Dermis lymphatic vessel endothelial cell (primary cell): ENCODE data around the gene FOLR1. TPM values are rescaled to one million over a fixed set of nuclear protein-coding genes. Genes with fewer than 3 reads are reported as not detected.

Experiments used
- total RNA-seq: library from RNA; depleted of rRNA; stranded (reverse); fragments of >200 nt; gene quantifications from 2 replicates; pipeline ENCODE4 v1.2.1, GENCODE V29; 2014

Gene FOLR1
- not detected in 2 replicates for total RNA-seq

DNA sequence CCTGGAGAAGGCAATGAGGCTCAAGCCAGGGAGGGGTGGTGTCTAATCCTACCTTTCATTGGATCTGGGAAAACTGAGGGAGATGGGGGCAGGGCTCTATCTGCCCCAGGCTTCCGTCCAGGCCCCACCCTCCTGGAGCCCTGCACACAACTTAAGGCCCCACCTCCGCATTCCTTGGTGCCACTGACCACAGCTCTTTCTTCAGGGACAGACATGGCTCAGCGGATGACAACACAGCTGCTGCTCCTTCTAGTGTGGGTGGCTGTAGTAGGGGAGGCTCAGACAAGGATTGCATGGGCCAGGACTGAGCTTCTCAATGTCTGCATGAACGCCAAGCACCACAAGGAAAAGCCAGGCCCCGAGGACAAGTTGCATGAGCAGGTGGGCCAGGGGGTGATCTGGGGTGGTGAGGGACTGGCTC, at the start of gene FOLR1:
Gene FOLR1, plus strand, starts transcription at position 180 of the 421 bp plus-strand sequence. Its CDS starts 34 bp downstream, at position 214.

DNA sequence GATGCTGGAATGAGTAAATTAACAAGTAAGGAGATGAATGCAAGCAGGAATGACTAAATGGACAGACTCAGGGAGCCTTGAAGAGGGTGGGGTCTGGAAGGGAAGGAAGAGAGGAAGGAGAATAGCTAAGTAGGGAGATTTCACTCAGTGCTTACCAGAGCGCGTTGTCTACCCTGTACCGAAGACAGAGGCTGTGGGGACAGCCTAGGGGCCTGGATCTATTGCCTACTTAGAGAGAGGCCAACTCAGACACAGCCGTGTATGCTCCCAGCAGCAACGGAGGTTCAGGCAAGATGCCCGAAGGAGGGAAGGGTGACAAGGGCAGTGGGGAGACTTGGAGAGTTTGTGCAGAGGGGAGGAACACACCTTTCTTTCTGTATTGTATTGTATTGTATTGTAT, 24.7 kb downstream of the FOLR1 start, which contains the start of gene FOLR2:
Gene FOLR2, plus strand, starts transcription at position 157 of the 400 bp plus-strand sequence. CDS start 1,791 bp downstream, outside the sequence.

DNA sequence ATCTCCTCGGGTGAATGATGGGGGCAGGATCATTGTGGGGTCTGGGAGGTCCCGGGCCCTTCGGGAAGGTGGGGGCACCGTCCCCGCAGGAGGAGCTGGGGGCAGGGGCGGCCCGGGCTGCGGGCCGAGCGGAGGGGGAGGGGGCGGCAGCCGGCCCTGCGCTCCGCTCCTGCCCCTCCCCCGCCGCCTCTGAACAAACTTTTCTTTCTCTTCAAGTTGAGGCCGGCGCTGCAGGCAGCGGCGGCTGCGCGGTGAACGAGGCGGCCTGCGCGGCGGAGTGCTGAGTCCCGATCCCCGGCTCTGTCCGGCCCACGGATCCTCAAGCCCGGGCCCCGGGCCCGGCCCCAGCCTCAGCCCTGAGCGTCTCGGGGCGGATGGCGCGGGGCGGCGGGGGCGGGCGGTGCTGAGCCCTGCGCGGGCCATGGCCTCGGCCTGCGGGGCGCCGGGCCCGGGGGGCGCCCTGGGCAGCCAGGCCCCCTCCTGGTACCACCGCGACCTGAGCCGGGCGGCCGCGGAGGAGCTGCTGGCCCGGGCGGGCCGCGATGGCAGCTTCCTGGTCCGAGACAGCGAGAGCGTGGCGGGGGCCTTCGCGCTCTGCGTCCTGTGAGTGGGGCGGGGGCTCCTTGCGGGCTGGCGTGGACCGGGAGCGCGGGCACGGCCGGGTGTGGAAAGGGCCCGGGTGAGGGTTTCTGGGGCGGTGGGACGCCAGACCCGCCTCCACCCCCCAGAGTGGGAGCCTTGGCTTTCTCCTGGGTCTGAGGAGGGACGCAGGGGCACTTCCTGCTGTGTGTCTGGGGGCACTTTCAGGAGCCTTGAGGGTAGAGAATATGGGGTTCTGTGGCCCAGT, 32.8 kb downstream of the FOLR1 start, which contains the start of gene INPPL1:
Gene INPPL1, plus strand, starts transcription at position 204 of the 847 bp plus-strand sequence. Its CDS starts 218 bp downstream, at position 422.

DNA sequence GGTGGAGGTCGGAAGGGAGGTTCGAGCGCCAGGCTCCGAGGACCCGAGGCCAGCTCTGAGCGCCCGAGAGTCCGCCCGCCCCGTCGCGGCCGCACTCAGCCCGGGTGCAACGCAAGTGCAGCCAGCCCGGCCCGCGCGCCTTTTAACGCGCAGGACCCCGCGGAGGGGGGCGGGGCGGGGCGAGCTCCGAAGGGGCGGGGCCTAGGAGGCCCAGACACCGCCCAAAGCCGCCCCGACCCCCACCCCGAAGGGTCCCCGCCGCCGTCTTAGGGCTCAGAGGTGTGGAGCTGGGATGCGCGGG, 52.1 kb downstream of the FOLR1 start, which contains the start of gene PHOX2A:
Gene PHOX2A, minus strand, starts transcription at position 117 of the 301 bp plus-strand sequence. CDS start 172 bp downstream, outside the sequence.

Other genes with a start within 250 kb of the FOLR1 start
- 0.65 and 1.6 TPM in 2 replicates for gene IL18BP, start 193.2 kb upstream of the FOLR1 start, total RNA-seq
- 104 and 137 TPM in 2 replicates for gene NUMA1, start 111.6 kb upstream of the FOLR1 start, total RNA-seq
- 3.4 and 3.8 TPM in 2 replicates for gene LRRC51, start 111.3 kb upstream of the FOLR1 start, total RNA-seq
- gene LAMTOR1, start 88.8 kb upstream of the FOLR1 start, total RNA-seq, result 88.4 and 94.2 TPM in 2 replicates
- not detected in 2 replicates for gene TOMT, start 86.2 kb upstream of the FOLR1 start, total RNA-seq
- 16.6 and 19.7 TPM in 2 replicates for gene ANAPC15, start 79.4 kb upstream of the FOLR1 start, total RNA-seq
- gene FOLR3, start 56.4 kb upstream of the FOLR1 start, total RNA-seq, result not detected in 2 replicates
- not detected in 2 replicates for gene FOLR2, start 24.7 kb downstream of the FOLR1 start, total RNA-seq
- 28.7 and 31.2 TPM in 2 replicates for gene INPPL1, start 32.6 kb downstream of the FOLR1 start, total RNA-seq
- not detected in 2 replicates for gene PHOX2A, start 52.0 kb downstream of the FOLR1 start, total RNA-seq
- gene CLPB, start 242.4 kb downstream of the FOLR1 start, total RNA-seq, result 21.3 and 24.8 TPM in 2 replicates